Right lobe of liver (tissue), 6 donors: Measurements from ENCODE around the gene NGF. TPM values are rescaled to one million over a fixed set of nuclear protein-coding genes. Genes with fewer than 3 reads are reported as not detected.
"Not testable (repeated sequence)": the region's sequence is repeated elsewhere in the genome, so short reads cannot be mapped to it uniquely, and the experiment has no call there.

Experiments
- ATAC-seq, 4 donors: fragments of 200-7000 bp; cut with Tn5 transposase; one replicate each; pipeline ENCODE4 v1.9.1; 2020; ENCODE audit warnings: mild to moderate bottlenecking in 4 of 4, moderate library complexity in 4 of 4
- DNase-seq, 3 donors: peaks; one replicate each; pipeline ENCODE4 v3.0.0-alpha.2; 2020
- H3K27ac ChIP-seq, 3 donors: fragments of 200-600 bp; one replicate each; pipeline ENCODE4 v1.8.0; 2022
- H3K27me3 ChIP-seq, 2 donors: fragments of 200-600 bp; one replicate each; pipeline ENCODE4 v1.8.0; 2022
- H3K36me3 ChIP-seq, 4 donors: fragments of 200-600 bp; sonication (generic) in 1 of 4; one replicate each; pipeline versions ENCODE4 v1.5.1 to v1.8.0; 2017 to 2022; ENCODE audit warnings: control low read depth in 1 of 4
- H3K4me1 ChIP-seq, 4 donors: fragments of 200-600 bp; sonication (generic) in 1 of 4; one replicate each; pipeline versions ENCODE4 v1.5.1 to v1.8.0; 2017 to 2022; ENCODE audit warnings: control low read depth in 1 of 4
- H3K4me3 ChIP-seq, 3 donors: fragments of 200-600 bp; one replicate each; pipeline ENCODE4 v1.8.0; 2022
- H3K9me3 ChIP-seq, 4 donors: fragments of 200-600 bp; sonication (generic) in 1 of 4; one replicate each; pipeline versions ENCODE4 v1.5.1 to v1.8.0; 2017 to 2022; ENCODE audit warnings: control low read depth in 1 of 4
- POLR2A ChIP-seq: fragments of 450-650 bp; IDR thresholded peaks from one replicate; pipeline ENCODE4 v1.6.1; 2017; ENCODE audit warnings: antibody characterized with exemption, mild to moderate bottlenecking
- WGBS: methylation state at CpG from one replicate; pipeline ENCODE4 v1.1.6; 2018; ENCODE audit warnings: low coverage, low lambda C conversion rate; ENCODE audit not compliant: insufficient coverage; ENCODE audit errors: missing lambda C conversion rate; 5-methylcytosine and 5-hydroxymethylcytosine counted together
- intact Hi-C, 2 donors: fragments of 100-400 bp; cut with DNase I; formaldehyde crosslinking; loops; one replicate each; pipeline versions ENCODE4 v1.11.2 to v1.14.1; 2022
- total RNA-seq, 6 experiments: library from RNA; depleted of rRNA in 2 of 6; stranded (reverse); fragments of >200 nt in 2 of 6; fragmentation: NEBNext Ultra II Directional in 3 of 6; extraction: Animal tissue kit (Norgen Biotek cat#: 25700) in 3 of 6; gene quantifications; one replicate each; pipeline versions ENCODE4 v1.1.0 to v1.2.4, GENCODE V29; 2016 to 2023
- TF ChIP-seq, protein P1 (sequence below), 4 donors: fragments of 200-600 bp in 3 of 4; fragments of 450-650 bp in 1 of 4; IDR thresholded peaks; one replicate each; pipeline versions ENCODE4 v1.5.1 to v1.8.0; 2016 to 2022; ENCODE audit warnings: antibody characterized with exemption in 4 of 4, mild to moderate bottlenecking in 2 of 4
- donor health status: DM: no; HTN: yes; CAD: no.
- donor health status: DM: no; HTN: no; CAD: no.
- donor health status: DM: no; HTN: no; CAD: no.
- donor health status: DM: no; HTN: yes; CAD: no.
- donor health status: DM: no; HTN: yes; CAD: no.

Gene NGF
- total RNA-seq, 6 experiments from 2014 or later = 0.22 to 1.3 (median 0.49) TPM

DNA sequence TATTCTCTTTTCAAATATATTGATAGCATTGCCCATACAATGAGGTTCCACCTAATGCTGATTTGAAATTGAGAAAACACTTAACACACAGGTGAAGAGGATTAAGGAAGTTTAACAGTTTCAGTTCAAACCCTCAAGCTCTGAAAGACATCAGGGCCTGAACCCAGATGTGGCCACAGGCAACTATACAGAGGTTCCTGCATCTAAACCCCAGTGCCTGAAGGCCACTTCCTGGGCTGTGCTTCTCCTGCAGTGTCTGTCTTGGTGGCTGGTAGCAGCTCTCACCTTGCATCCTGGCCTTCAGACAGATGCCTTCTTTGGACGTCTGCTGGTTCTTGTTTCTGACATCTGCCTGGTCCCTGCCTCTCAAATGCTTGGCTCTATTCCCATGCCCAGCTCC, 25.1 kb upstream of the NGF start:
- intact Hi-C loops = no loop called here
- Histone ChIP-seq H3K4me1 (no peaks in the 10 kb centered on the region), H3K27me3 (no peaks in the 10 kb centered on the region), H3K27ac (peak overlapping the region in 1 of 3 donors; percentile 28), H3K4me3 (no peak overlapping the region), H3K9me3 (no peaks in the 10 kb centered on the region), H3K36me3 (no peaks in the 10 kb centered on the region)
- 20% methylated on average over 1 of the region's 1 CpG for WGBS
- no peak for TF ChIP-seq POLR2A
- TF ChIP-seq, protein P1, sequence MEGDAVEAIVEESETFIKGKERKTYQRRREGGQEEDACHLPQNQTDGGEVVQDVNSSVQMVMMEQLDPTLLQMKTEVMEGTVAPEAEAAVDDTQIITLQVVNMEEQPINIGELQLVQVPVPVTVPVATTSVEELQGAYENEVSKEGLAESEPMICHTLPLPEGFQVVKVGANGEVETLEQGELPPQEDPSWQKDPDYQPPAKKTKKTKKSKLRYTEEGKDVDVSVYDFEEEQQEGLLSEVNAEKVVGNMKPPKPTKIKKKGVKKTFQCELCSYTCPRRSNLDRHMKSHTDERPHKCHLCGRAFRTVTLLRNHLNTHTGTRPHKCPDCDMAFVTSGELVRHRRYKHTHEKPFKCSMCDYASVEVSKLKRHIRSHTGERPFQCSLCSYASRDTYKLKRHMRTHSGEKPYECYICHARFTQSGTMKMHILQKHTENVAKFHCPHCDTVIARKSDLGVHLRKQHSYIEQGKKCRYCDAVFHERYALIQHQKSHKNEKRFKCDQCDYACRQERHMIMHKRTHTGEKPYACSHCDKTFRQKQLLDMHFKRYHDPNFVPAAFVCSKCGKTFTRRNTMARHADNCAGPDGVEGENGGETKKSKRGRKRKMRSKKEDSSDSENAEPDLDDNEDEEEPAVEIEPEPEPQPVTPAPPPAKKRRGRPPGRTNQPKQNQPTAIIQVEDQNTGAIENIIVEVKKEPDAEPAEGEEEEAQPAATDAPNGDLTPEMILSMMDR (IDR thresholded peaks at IDR 0.05) = no peak
- DNase-seq (no peak), ATAC-seq (no peak)

DNA sequence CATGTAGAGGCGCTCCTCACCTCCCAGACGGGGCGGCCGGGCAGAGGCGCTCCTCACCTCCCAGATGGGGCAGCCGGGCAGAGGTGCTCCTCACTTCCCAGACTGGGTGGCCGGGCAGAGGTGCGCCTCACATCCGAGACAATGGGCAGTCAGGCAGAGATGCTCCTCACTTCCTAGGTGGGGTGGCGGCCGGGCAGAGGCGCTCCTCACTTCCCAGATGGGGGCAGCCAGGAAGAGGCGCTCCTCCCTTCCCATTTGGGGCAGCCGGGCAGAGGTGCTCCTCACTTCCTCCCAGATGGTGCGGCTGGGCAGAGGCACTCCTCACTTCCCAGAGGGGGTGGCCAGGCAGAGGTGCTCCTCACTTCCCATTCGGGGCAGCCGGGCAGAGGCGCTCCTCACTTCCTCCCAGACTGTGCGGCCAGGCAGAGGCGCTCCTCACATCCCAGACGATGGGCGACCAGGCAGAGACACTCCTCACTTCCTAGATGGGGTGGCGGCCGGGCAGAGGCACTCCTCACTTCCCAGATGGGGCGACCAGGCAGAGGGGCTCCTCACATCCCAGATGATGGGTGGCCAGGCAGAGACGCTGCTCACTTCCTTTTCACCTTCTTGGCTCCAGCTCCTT, 22.6 kb upstream of the NGF start:
- intact Hi-C loops, DNase-seq, H3K4me1 ChIP-seq, H3K27me3 ChIP-seq, H3K9me3 ChIP-seq, H3K27ac ChIP-seq, H3K36me3 ChIP-seq, ATAC-seq, H3K4me3 ChIP-seq: not testable (repeated sequence)
- no CpG with 5 or more reads among the region's 26 CpGs for WGBS

DNA sequence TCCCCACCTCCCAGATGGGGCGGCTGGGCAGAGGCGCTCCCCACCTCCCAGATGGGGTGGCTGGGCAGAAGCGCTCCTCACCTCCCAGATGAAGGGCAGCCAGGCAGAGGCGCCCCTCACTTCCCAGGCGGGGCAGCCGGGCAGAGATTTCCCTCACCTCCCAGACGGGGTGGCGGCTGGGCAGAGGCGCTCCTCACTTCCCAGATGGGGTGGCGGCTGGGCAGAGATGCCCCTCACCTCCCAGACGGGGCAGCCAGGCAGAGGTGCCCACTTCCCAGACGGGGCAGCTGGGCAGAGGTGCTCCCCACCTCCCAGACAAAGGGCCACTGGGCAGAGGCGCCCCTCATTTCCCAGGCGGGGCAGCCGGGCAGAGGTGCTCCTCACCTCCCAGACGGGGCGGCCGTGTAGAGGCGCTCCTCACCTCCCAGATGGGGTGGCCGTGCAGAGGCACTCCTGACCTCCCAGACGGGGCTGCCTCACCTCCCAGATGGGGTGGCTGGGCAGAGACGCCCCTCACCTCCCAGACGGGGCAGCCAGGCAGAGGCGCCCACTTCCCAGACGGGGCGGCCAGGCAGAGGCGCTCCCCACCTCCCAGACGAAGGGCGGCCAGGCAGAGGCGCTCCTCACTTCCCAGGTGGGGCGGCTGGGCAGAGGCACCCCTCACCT, 21.9 kb upstream of the NGF start:
- H3K9me3 ChIP-seq, H3K36me3 ChIP-seq, DNase-seq, intact Hi-C loops, H3K27ac ChIP-seq, H3K27me3 ChIP-seq, H3K4me1 ChIP-seq, H3K4me3 ChIP-seq, ATAC-seq: not testable (repeated sequence)
- WGBS = no CpG with 5 or more reads among the region's 31 CpGs

DNA sequence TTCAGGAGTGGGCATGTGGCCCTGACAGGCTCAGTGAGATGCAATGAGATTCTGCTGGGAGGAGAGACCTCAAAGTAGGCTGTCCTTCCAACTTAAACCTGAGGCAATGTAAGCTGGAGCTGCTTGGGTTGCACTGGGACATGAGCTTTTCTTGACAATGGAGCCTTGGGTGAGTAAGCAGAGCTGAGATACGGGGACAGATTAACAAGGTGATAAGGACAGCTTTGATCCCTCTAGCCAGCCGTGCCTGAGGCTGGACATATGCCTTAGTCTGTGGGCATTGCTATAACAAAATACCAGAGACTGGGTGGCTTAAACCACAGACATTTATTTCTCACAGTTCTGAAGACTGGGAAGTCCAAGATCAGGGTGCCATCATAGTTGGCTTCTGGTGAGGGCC, 18.3 kb upstream of the NGF start:
- intact Hi-C loops = no loop called here
- H3K4me3 ChIP-seq = no peak overlapping the region
- no peak for ATAC-seq
- TF ChIP-seq, protein P1 (IDR thresholded peaks at IDR 0.05) = no peak
- TF ChIP-seq POLR2A = no peak
- no peaks in the 10 kb centered on the region for H3K36me3 ChIP-seq
- no CpG with 5 or more reads among the region's 2 CpGs for WGBS
- H3K27me3 ChIP-seq = peaks cover 0 to 8% of the 10 kb centered on the region in 2 donors
- H3K4me1 ChIP-seq = peaks cover 0 to 9% (median 2%) of the 10 kb centered on the region in 4 donors
- no peak for DNase-seq
- H3K27ac ChIP-seq = no peak overlapping the region
- no peaks in the 10 kb centered on the region for H3K9me3 ChIP-seq

DNA sequence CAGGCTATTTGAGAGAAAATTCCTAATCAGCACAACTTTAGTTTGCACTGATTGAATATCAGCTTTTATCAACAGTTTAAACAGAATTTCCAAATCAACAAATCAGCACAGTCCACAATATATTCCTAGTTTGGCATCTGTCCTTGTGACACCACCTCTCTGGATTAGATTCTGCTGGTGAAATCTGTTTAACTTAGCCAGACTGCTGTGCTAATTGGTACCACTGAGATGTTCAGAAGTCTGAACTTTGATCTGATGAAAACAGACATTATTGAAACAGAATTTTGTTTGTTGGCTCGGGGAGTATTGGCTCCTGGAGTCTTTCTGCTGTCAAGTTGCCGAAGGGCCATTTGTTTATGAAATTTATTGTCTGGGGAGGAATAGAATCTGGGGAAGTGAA, 17.0 kb upstream of the NGF start:
- Histone ChIP-seq H3K4me1 (peaks cover 0 to 9% (median 2%) of the 10 kb centered on the region in 4 donors), H3K27me3 (peaks cover 0 to 8% of the 10 kb centered on the region in 2 donors), H3K4me3 (no peak overlapping the region), H3K9me3 (no peaks in the 10 kb centered on the region), H3K36me3 (no peaks in the 10 kb centered on the region), H3K27ac (no peak overlapping the region)
- ATAC-seq = peak; percentile 88 to 94 (median 91)
- 37% methylated on average over 2 of the region's 2 CpGs for WGBS
- intact Hi-C loops = no loop called here
- TF ChIP-seq POLR2A = no peak
- TF ChIP-seq, protein P1 (IDR thresholded peaks at IDR 0.05) = no peak
- no peak for DNase-seq
